Measurements from ENCODE around the gene SLITRK1. TPM values are rescaled to one million over a fixed set of nuclear protein-coding genes. Genes with fewer than 3 reads are reported as not detected.

The SLITRK1 gene
- total and polyA plus RNA-seq, 9 donors = 0.05 to 0.07 TPM; not detected in 7

- intact Hi-C loops (cut with DNase I) = no loop called here
These were observed 28.5 kb downstream of the SLITRK1 start for GRCh38 chr13:83853771-83854170.

GRCh38 chr13:83845106-83845505, 37.2 kb downstream of the SLITRK1 start:
- H3K4me1 ChIP-seq (ENCODE audit: insufficient read depth) = no peaks in the 10 kb centered on the region
- no peaks in the 10 kb centered on the region for H3K36me3 ChIP-seq
- H3K4me3 ChIP-seq = no peak overlapping the region
- TF ChIP-seq EP300 (IDR thresholded peaks at IDR 0.05) = no peak
- no peak for TF ChIP-seq POLR2A (IDR thresholded peaks at IDR 0.05)
- no peak for TF ChIP-seq CTCF (IDR thresholded peaks at IDR 0.05)
- H3K27ac ChIP-seq = no peak overlapping the region
- no peaks in the 10 kb centered on the region for H3K9me3 ChIP-seq
- WGBS, 3 donors = 81 to 87% (median 86%) methylated on average over 2 of the region's 2 CpGs
- intact Hi-C loops (cut with DNase I) = no loop called here
- H3K27me3 ChIP-seq = no peaks in the 10 kb centered on the region
- DNase-seq = no peak

More at GRCh38 chr13:83853771-83854170, 28.5 kb downstream of the SLITRK1 start:
- Histone ChIP-seq H3K4me3 (no peak overlapping the region), H3K27ac (no peak overlapping the region), H3K27me3 (no peaks in the 10 kb centered on the region), H3K36me3 (no peaks in the 10 kb centered on the region), H3K9me3 (no peaks in the 10 kb centered on the region), H3K4me1 (ENCODE audit: insufficient read depth) (no peaks in the 10 kb centered on the region)
- TF ChIP-seq EP300 (IDR thresholded peaks at IDR 0.05) (no peak), POLR2A (IDR thresholded peaks at IDR 0.05) (no peak), CTCF (IDR thresholded peaks at IDR 0.05) (no peak)
- WGBS, 3 donors = 67 to 75% (median 71%) methylated on average over 3 of the region's 3 CpGs
- no peak for DNase-seq

- Histone ChIP-seq H3K27ac (no peak overlapping the region), H3K4me1 (ENCODE audit: insufficient read depth) (no peaks in the 10 kb centered on the region), H3K9me3 (no peaks in the 10 kb centered on the region), H3K36me3 (no peaks in the 10 kb centered on the region), H3K27me3 (no peaks in the 10 kb centered on the region), H3K4me3 (no peak overlapping the region)
- 58 to 65% (median 60%) methylated on average over 3 of the region's 3 CpGs for WGBS, 3 donors
- no peak for TF ChIP-seq EP300 (IDR thresholded peaks at IDR 0.05)
- TF ChIP-seq CTCF (IDR thresholded peaks at IDR 0.05) = no peak
- no peak for TF ChIP-seq POLR2A (IDR thresholded peaks at IDR 0.05)
- intact Hi-C loops (cut with DNase I) = no loop called here
- DNase-seq = no peak
These were observed 43.1 kb downstream of the SLITRK1 start for GRCh38 chr13:83839146-83839545.

DNA sequence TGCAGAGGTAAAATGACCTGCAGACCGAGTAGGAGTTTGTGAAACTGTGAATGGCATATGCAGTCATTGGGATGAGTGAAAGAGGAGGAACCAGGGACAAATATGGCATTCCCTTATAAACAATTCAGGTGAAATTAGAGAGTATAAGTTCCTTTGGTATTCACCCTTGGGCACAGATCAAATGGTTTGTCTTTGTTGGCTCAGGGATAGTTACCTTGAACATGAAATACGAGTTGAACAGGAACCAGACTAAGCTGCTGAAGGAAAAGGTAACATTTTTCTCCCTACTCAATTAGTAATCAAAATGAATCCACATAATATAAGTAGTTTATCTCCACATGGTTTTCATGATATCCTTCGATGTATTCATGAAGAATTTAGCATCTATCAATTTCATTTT, 50.5 kb downstream of the SLITRK1 start:
- intact Hi-C loops (cut with DNase I) = no loop called here
- Histone ChIP-seq H3K9me3 (no peaks in the 10 kb centered on the region), H3K27me3 (no peaks in the 10 kb centered on the region), H3K4me1 (ENCODE audit: insufficient read depth) (no peaks in the 10 kb centered on the region), H3K27ac (no peak overlapping the region), H3K36me3 (no peaks in the 10 kb centered on the region), H3K4me3 (no peak overlapping the region)
- DNase-seq = no peak
- WGBS, 3 donors = 57 to 78% (median 65%) methylated on average over 3 of the region's 3 CpGs
- no peak for TF ChIP-seq CTCF (IDR thresholded peaks at IDR 0.05)
- no peak for TF ChIP-seq EP300 (IDR thresholded peaks at IDR 0.05)
- TF ChIP-seq POLR2A (IDR thresholded peaks at IDR 0.05) = no peak

Data from ovary (tissue), 9 donors.